Measurements from ENCODE around the gene SORBS1. TPM values are rescaled to one million over a fixed set of nuclear protein-coding genes. Genes with fewer than 3 reads are reported as not detected.

SORBS1 gene
- total RNA-seq, 2 experiments from 2014 or later, result 0.57 to 3.1 TPM

GRCh38 chr10:95306318-95306650, 254.9 kb downstream of the SORBS1 start:
- H2AFZ ChIP-seq (ENCODE audit: low read length), result no peak overlapping the region
- TF ChIP-seq CTCF (conservative IDR thresholded peaks at IDR 0.05; ENCODE audit: low read length) (no peak), EZH2phosphoT487 (IDR thresholded peaks at IDR 0.05; ENCODE audit: borderline replicate concordance, low read depth, low read length) (no peak)
- no peaks in the 10 kb centered on the region for H3K36me3 ChIP-seq (ENCODE audit: insufficient read depth, low read length)
- no peak overlapping the region for H3K4me3 ChIP-seq (ENCODE audit: low read depth, low read length, poor library complexity, severe bottlenecking)
- no peaks in the 10 kb centered on the region for H4K20me1 ChIP-seq (ENCODE audit: insufficient read depth, low read length)
- H3K4me1 ChIP-seq (ENCODE audit: insufficient read depth, low read length, poor library complexity, severe bottlenecking), result peaks cover 12% of the 10 kb centered on the region
- POLR2A ChIA-PET, result interaction anchor here (1.4 kb wide), 1 partner anchor 10 kb away, joined by 3 read pairs; no protein-coding TSS in a partner anchor
- H3K4me2 ChIP-seq (ENCODE audit: low read length), result no peak overlapping the region
- no peaks in the 10 kb centered on the region for H3K9me2 ChIP-seq (ENCODE audit: insufficient read depth, low read length)
- no TSS peak for BruUV-seq (replicated peaks)
- H3K27ac ChIP-seq (ENCODE audit: low read depth, low read length, poor library complexity, severe bottlenecking), result no peak overlapping the region
- H3K79me2 ChIP-seq (ENCODE audit: insufficient read depth, low read depth, low read length), result no peaks in the 10 kb centered on the region
- intact Hi-C loops (cut with micrococcal nuclease; ENCODE audit: unreplicated experiment), result no loop called here
- no peaks in the 10 kb centered on the region for H3K9me3 ChIP-seq (ENCODE audit: low read length)
- no peak for DNase-seq (ENCODE audit: low spot score)
- CTCF ChIA-PET (ENCODE audit: unreplicated experiment), result no interaction called here

- no peaks in the 10 kb centered on the region for H3K79me2 ChIP-seq (ENCODE audit: insufficient read depth, low read depth, low read length)
- H3K27ac ChIP-seq (ENCODE audit: low read depth, low read length, poor library complexity, severe bottlenecking), result no peak overlapping the region
- POLR2A ChIA-PET, result interaction anchor here (1.4 kb wide), 1 partner anchor 9 kb away, joined by 3 read pairs; no protein-coding TSS in a partner anchor
- H4K20me1 ChIP-seq (ENCODE audit: insufficient read depth, low read length), result no peaks in the 10 kb centered on the region
- TF ChIP-seq CTCF (conservative IDR thresholded peaks at IDR 0.05; ENCODE audit: low read length) (no peak), EZH2phosphoT487 (IDR thresholded peaks at IDR 0.05; ENCODE audit: borderline replicate concordance, low read depth, low read length) (no peak)
- H3K4me2 ChIP-seq (ENCODE audit: low read length), result no peak overlapping the region
- H3K9me3 ChIP-seq (ENCODE audit: low read length), result no peaks in the 10 kb centered on the region
- no peak overlapping the region for H3K4me3 ChIP-seq (ENCODE audit: low read depth, low read length, poor library complexity, severe bottlenecking)
- CTCF ChIA-PET (ENCODE audit: unreplicated experiment), result no interaction called here
- H2AFZ ChIP-seq (ENCODE audit: low read length), result no peak overlapping the region
- peaks cover 9% of the 10 kb centered on the region for H3K4me1 ChIP-seq (ENCODE audit: insufficient read depth, low read length, poor library complexity, severe bottlenecking)
- H3K36me3 ChIP-seq (ENCODE audit: insufficient read depth, low read length), result no peaks in the 10 kb centered on the region
- intact Hi-C loops (cut with micrococcal nuclease; ENCODE audit: unreplicated experiment), result no loop called here
- BruUV-seq (replicated peaks), result no TSS peak
- no peak for DNase-seq (ENCODE audit: low spot score)
- no peaks in the 10 kb centered on the region for H3K9me2 ChIP-seq (ENCODE audit: insufficient read depth, low read length)
Measured at GRCh38 chr10:95305606-95306317, 255.4 kb downstream of the SORBS1 start.

DNA sequence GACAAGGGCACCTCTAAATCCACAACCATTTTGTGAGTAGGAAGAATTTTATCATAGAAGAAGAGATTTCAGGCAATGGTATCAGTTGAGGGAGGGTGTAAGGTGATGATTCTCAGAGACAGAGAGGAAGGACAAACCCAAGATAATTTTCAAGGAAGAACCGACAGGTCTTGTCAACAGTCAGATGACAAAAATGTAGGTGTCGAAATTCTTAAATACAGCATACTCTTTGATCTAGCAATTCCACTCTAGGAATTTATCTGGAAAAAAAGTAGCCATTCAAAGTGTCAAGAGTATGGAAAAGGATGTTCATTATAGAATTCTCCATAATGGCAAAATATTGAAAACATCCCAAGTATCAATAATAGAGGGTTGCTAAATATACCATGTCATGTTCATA, 256.2 kb downstream of the SORBS1 start:
- CTCF ChIA-PET (ENCODE audit: unreplicated experiment), result no interaction called here
- Histone ChIP-seq H3K4me3 (ENCODE audit: low read depth, low read length, poor library complexity, severe bottlenecking) (no peak overlapping the region), H3K9me2 (ENCODE audit: insufficient read depth, low read length) (no peaks in the 10 kb centered on the region), H3K4me1 (ENCODE audit: insufficient read depth, low read length, poor library complexity, severe bottlenecking) (peaks cover under 1% of the 10 kb centered on the region), H4K20me1 (ENCODE audit: insufficient read depth, low read length) (no peaks in the 10 kb centered on the region), H3K9me3 (ENCODE audit: low read length) (no peaks in the 10 kb centered on the region), H3K4me2 (ENCODE audit: low read length) (no peak overlapping the region), H3K36me3 (ENCODE audit: insufficient read depth, low read length) (no peaks in the 10 kb centered on the region), H3K79me2 (ENCODE audit: insufficient read depth, low read depth, low read length) (no peaks in the 10 kb centered on the region), H3K27ac (ENCODE audit: low read depth, low read length, poor library complexity, severe bottlenecking) (no peak overlapping the region), H2AFZ (ENCODE audit: low read length) (no peak overlapping the region)
- intact Hi-C loops (cut with micrococcal nuclease; ENCODE audit: unreplicated experiment), result no loop called here
- no peak for TF ChIP-seq CTCF (conservative IDR thresholded peaks at IDR 0.05; ENCODE audit: low read length)
- no peak for TF ChIP-seq EZH2phosphoT487 (IDR thresholded peaks at IDR 0.05; ENCODE audit: borderline replicate concordance, low read depth, low read length)
- POLR2A ChIA-PET, result interaction anchor here (0.6 kb wide), 2 partner anchors 48 to 1257 kb away, joined by 3 to 5 read pairs; no protein-coding TSS in a partner anchor
- no TSS peak for BruUV-seq (replicated peaks)
- no peak for DNase-seq (ENCODE audit: low spot score)
